ENCODE measurements around the gene ARSG.

DNA sequence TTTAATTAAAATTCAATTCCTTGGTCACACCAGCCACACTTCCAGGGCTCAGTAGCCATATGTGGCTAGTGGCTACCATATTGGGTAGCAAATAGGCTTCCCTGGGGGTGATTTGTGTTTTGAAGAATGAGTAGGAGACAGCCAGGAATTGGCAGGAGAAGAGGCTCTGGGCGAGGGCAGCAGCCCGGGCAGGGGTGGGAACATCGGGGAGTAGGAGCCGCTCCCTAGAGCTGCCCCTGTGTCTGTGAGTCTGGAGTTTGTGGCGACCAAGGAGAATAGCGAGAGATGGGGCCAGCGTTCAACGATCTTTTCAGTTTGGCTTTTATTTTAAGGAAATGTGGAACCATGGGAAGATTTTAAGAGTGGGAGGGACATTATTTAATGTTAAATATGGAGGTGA, 84.3 kb downstream of the ARSG start:
- TF ChIP-seq POLR2A (IDR thresholded peaks at IDR 0.05; ENCODE audit: low read length) (no peak), GATA1 (IDR thresholded peaks at IDR 0.05; ENCODE audit: low read depth, low read length) (no peak)
